ENCODE results near the gene LACC1.

DNA sequence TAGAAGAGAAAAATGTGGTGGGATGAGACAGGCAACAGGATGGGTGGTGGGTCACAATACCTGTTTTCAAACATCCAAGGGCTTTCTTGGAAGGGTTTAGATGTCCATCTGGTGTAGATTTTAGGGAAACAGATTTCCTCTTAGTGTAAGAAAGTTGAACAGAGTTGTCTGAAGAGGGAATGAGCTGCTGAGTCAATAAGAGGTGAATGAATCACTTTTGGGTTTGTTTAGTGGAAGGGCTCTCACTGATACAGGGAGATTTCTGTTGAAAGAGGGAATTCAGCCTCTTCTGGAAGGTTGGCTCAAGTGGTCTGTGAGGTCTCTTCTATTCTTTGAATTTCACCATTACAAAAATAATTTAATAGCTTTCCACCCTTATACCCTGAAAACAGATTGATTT, 54.6 kb downstream of the LACC1 start:
- TF ChIP-seq, protein P1, sequence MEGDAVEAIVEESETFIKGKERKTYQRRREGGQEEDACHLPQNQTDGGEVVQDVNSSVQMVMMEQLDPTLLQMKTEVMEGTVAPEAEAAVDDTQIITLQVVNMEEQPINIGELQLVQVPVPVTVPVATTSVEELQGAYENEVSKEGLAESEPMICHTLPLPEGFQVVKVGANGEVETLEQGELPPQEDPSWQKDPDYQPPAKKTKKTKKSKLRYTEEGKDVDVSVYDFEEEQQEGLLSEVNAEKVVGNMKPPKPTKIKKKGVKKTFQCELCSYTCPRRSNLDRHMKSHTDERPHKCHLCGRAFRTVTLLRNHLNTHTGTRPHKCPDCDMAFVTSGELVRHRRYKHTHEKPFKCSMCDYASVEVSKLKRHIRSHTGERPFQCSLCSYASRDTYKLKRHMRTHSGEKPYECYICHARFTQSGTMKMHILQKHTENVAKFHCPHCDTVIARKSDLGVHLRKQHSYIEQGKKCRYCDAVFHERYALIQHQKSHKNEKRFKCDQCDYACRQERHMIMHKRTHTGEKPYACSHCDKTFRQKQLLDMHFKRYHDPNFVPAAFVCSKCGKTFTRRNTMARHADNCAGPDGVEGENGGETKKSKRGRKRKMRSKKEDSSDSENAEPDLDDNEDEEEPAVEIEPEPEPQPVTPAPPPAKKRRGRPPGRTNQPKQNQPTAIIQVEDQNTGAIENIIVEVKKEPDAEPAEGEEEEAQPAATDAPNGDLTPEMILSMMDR (IDR thresholded peaks at IDR 0.05): no peak
- TF ChIP-seq EZH2 (IDR thresholded peaks at IDR 0.05) (no peak), EZH2phosphoT487 (IDR thresholded peaks at IDR 0.05) (no peak)

Data from neural progenitor cell (in vitro differentiated cells).